Measurements from ENCODE around the gene GPR39. TPM values are rescaled to one million over a fixed set of nuclear protein-coding genes. Genes with fewer than 3 reads are reported as not detected.

Gene GPR39
- total and polyA plus RNA-seq, 9 donors: 0.08 to 2.0 (median 0.42) TPM; not detected in 2

- no peak for DNase-seq
- 53 to 68% (median 68%) methylated on average over 8 of the region's 8 CpGs for WGBS, 3 donors
- TF ChIP-seq CTCF (IDR thresholded peaks at IDR 0.05) (no peak), POLR2A (IDR thresholded peaks at IDR 0.05) (no peak), EP300 (IDR thresholded peaks at IDR 0.05) (no peak)
- H3K4me3 ChIP-seq: no peak overlapping the region
- H3K27me3 ChIP-seq: no peaks in the 10 kb centered on the region
- no peaks in the 10 kb centered on the region for H3K36me3 ChIP-seq
- intact Hi-C loops (cut with DNase I): no loop called here
- H3K4me1 ChIP-seq (ENCODE audit: insufficient read depth): no peaks in the 10 kb centered on the region
- no peaks in the 10 kb centered on the region for H3K9me3 ChIP-seq
- no peak overlapping the region for H3K27ac ChIP-seq
Measured at GRCh38 chr2:132621131-132621875, 204.7 kb downstream of the GPR39 start.

- DNase-seq: no peak
- no peaks in the 10 kb centered on the region for H3K27me3 ChIP-seq
- intact Hi-C loops (cut with DNase I): no loop called here
- no peak overlapping the region for H3K4me3 ChIP-seq
- H3K4me1 ChIP-seq (ENCODE audit: insufficient read depth): no peaks in the 10 kb centered on the region
- no peaks in the 10 kb centered on the region for H3K9me3 ChIP-seq
- H3K36me3 ChIP-seq: no peaks in the 10 kb centered on the region
- WGBS, 3 donors: 56 to 63% (median 60%) methylated on average over 9 of the region's 9 CpGs
- H3K27ac ChIP-seq: no peak overlapping the region
- TF ChIP-seq EP300 (IDR thresholded peaks at IDR 0.05): no peak
- TF ChIP-seq POLR2A (IDR thresholded peaks at IDR 0.05): no peak
- TF ChIP-seq CTCF (IDR thresholded peaks at IDR 0.05): no peak
Measured at GRCh38 chr2:132623096-132623839, 206.7 kb downstream of the GPR39 start.

- no peak for DNase-seq
- Histone ChIP-seq H3K27ac (no peak overlapping the region), H3K4me1 (ENCODE audit: insufficient read depth) (no peaks in the 10 kb centered on the region), H3K4me3 (no peak overlapping the region), H3K36me3 (no peaks in the 10 kb centered on the region), H3K9me3 (no peaks in the 10 kb centered on the region), H3K27me3 (no peaks in the 10 kb centered on the region)
- intact Hi-C loops (cut with DNase I): no loop called here
- TF ChIP-seq POLR2A (IDR thresholded peaks at IDR 0.05): no peak
- no peak for TF ChIP-seq EP300 (IDR thresholded peaks at IDR 0.05)
- no peak for TF ChIP-seq CTCF (IDR thresholded peaks at IDR 0.05)
- WGBS, 3 donors: 38 to 50% (median 41%) methylated on average over 3 of the region's 3 CpGs
Measured at GRCh38 chr2:132627536-132627935, 210.9 kb downstream of the GPR39 start.

GRCh38 chr2:132632000-132632649 lies 215.5 kb downstream of the GPR39 start:
- H3K36me3 ChIP-seq: no peaks in the 10 kb centered on the region
- intact Hi-C loops (cut with DNase I): no loop called here
- H3K9me3 ChIP-seq: no peaks in the 10 kb centered on the region
- no peak for TF ChIP-seq CTCF (IDR thresholded peaks at IDR 0.05)
- TF ChIP-seq EP300 (IDR thresholded peaks at IDR 0.05): no peak
- TF ChIP-seq POLR2A (IDR thresholded peaks at IDR 0.05): no peak
- H3K27ac ChIP-seq: no peak overlapping the region
- no peak for DNase-seq
- no peak overlapping the region for H3K4me3 ChIP-seq
- no peaks in the 10 kb centered on the region for H3K27me3 ChIP-seq
- no peaks in the 10 kb centered on the region for H3K4me1 ChIP-seq (ENCODE audit: insufficient read depth)
- WGBS, 3 donors: 42 to 50% (median 50%) methylated on average over 6 of the region's 6 CpGs
